NCI-H82 treated with DMSO at 0.1 percent for 48 hours (cell line): ENCODE data around the gene PRIMA1.

ENCODE experiments used
- DNase-seq: peaks from one replicate; lab custom pipeline; 2025; ENCODE audit not compliant: unreplicated experiment; lab: John Stamatoyannopoulos, UW

The PRIMA1 gene

DNA sequence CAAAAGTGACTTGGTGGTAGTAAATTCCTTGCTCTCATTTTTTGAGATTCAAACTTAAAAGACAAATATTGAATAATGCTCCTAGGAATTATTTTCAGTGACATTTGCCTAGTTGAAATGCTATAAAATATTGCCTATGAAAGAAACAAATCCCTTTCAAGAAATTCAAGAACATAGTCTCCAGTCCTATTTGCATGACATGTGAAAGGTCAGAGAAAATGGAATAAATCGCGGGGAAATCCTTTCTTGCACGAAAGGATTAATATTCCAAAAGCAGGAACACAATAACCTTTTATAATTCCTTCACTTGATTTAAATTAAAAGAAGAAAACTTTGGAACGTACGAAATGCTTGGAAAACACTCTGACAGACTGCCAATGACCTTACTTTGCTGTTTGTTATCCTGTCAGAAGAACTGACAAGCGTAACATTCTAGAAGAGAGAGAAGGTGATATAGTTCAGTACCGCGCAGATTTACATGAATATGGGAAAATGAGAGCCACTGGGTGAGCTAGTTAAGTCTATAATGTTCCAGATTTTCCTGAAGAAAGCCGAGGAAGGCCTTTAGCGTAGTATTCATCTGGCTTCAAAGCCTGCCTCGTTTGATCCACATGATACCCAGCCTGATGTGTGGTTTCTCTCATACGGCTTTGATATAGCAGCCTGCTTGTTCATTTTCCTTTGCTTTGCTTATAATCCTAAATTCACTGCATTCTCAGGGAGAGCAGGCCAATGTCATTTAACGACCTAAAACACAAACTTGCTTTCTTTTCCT is 103.0 kb downstream of the PRIMA1 start:
- no peak for DNase-seq

- DNase-seq: peak; percentile 48
These were observed 105.1 kb downstream of the PRIMA1 start for GRCh38 chr14:93683226-93683625.

- DNase-seq: no peak
These were observed 105.8 kb downstream of the PRIMA1 start for GRCh38 chr14:93682459-93682858.

GRCh38 chr14:93676416-93676958 is 111.8 kb downstream of the PRIMA1 start:
- DNase-seq: no peak

GRCh38 chr14:93675651-93676050 is 112.6 kb downstream of the PRIMA1 start:
- DNase-seq: no peak

- no peak for DNase-seq
These were observed 113.9 kb downstream of the PRIMA1 start for GRCh38 chr14:93674343-93674742.

DNA sequence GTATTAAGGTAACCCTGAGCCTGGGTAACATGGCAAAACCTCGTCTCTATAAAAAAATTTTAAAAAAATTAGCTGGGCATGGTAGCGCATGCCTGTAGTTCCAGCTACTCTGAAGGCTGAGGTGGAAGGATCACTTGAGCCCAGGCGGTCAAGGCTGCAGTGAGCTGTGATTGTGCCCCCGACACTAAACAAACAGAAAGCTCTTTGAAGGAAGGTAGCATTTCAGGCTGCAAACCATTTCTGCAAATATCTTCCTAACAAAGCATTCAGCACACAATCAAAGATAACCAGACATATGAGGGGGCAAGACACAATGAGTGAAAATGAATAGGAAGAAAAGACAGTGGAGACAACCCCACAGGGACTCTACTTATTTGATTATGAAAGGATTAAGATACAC is 118.7 kb downstream of the PRIMA1 start:
- no peak for DNase-seq
